ENCODE data around the gene MYRIP.
"Not testable (repeated sequence)": the region's sequence is repeated elsewhere in the genome, so short reads cannot be mapped to it uniquely, and the experiment has no call there.

Gene MYRIP

GRCh38 chr3:40247714-40248454 lies 438.5 kb downstream of the MYRIP start:
- DNase-seq = no peak

- DNase-seq = no peak
These were observed 439.2 kb downstream of the MYRIP start for GRCh38 chr3:40248591-40248990.

DNA sequence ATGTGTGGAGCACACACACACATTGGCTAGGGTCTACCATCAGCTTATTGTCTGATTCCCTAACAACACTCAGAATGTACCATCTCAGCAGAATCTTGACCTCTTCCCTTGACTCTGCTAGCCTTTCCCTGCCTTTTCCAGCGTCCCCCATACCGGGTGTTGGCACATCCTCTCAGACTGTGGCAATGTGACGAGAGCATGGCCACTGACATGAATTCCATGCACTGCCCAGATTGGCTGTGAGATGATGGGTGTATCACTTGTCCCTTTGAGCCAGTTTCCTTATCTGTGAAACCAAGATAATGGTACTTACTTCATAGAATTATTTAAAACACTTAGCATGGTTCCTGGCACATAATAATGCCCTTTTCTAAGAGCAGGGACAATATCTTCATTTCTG lies 439.8 kb downstream of the MYRIP start:
- DNase-seq = no peak

- no peak for DNase-seq
These were observed 445.1 kb downstream of the MYRIP start for GRCh38 chr3:40254491-40254890.

GRCh38 chr3:40254891-40255290 lies 445.5 kb downstream of the MYRIP start:
- no peak for DNase-seq

GRCh38 chr3:40255532-40255931 lies 446.1 kb downstream of the MYRIP start:
- DNase-seq = no peak

DNA sequence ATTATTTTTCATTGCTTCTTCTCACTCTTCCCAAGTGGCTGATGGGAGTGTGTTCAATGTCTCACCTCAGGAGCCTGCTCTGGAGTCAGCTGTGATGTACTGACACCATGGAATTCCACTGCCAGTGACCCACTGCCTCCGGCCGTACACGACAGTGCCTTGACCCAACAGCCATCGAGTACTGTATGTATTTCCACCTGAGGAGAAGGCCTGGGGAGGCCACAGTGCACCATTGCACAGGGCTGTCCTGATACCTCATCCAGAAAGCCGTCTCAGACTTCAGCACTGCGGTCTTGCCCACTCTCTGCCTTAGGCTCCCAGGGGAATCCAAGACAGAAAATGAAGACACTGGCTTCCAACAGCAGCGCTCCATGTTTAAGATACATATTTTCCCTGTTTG lies 448.7 kb downstream of the MYRIP start:
- no peak for DNase-seq

DNA sequence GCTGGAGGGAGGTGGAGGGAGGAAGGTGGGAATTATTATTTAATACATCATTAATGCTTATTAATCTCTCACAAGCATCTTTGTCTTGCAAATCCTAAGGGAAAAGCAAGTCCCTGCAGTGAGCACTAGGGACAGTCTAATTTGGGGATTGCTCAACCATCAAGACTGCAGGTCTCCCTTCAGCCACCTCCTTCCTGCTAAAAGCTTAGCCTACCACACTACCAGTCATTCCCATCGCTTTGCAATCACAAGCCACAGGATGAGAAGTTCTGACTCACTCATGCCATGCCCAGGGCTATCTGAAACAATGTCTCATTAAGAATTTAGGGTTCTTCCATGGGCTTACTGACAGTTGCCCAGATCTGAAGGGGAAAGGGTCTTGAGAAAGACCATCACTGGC lies 449.1 kb downstream of the MYRIP start:
- DNase-seq = no peak

- DNase-seq = no peak
These were observed 452.9 kb downstream of the MYRIP start for GRCh38 chr3:40262331-40262730.

GRCh38 chr3:40264451-40264850 lies 455.0 kb downstream of the MYRIP start:
- no peak for DNase-seq

GRCh38 chr3:40265181-40265580 lies 455.8 kb downstream of the MYRIP start:
- DNase-seq = no peak

GRCh38 chr3:40267937-40268724 lies 458.7 kb downstream of the MYRIP start:
- DNase-seq = no peak

DNA sequence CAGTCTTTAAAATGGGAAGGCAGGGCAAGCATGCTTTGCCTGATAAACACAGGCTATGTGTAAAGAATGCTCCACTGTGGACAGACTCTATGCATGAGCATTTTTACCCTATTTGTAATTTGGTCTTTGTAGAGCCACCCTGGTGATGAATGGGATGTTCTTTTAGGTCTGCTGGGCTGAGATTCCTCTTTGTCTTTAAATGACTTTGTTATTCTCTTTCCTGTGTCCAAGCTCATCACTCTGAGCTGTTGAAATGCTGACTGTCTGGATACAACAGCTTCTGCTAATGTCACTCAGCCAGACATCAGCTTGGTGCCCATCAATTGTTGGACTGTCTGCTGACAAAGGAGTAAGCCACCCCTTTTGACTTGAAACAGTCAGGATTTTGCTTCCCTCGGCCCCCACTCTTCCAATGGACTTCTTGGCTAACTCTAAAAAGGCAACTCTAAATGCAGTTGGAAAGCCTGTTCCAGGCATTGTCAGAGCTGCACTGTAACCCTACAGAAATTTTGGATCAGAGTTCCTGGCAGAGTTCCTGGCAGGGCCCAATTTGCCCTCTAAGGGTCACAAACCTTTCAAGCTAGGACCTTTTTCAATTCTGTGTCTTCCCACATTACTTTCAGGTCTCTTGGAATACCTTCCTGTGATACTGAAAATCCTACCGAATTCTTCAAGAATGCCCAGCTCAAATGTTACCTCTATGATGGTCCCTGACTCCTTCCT lies 459.6 kb downstream of the MYRIP start:
- no peak for DNase-seq

DNA sequence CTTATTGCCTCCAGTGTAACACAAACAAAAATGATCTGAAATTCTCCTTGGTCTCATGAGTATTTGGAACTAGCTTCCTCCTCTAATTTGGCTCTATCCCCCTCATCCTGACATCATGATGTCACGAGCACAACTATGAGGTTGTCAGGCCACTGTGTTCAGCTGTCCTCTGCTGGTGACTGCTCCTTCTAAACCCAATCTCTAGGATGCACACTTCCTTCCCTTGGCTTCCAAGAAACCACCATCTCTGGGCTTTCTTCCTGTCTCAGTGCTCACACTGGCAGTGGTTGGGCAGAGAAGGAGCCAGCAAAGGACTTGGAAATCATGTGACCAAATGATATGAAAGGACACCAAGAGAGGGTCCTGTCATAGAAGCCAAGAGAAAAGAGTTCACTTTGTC lies 469.4 kb downstream of the MYRIP start:
- no peak for DNase-seq

DNA sequence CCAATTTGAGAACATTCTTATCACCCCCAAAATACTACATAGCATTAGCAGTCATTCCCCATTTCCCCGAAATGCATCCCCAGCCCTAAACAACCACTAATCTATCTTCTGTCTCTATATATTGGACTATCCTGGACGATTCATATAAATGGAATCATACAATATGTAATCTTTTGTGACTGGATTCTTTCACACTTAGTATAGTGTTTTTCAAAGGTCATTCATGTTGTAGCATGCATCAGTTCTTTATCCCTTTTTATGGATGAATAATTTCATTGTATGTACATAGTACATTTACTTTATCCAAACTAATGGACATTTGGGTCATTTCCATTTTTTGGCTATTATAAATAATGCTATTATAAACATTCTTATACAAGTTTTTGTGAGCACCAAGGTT lies 472.6 kb downstream of the MYRIP start:
- no peak for DNase-seq

- not testable (repeated sequence) for DNase-seq
These were observed 473.6 kb downstream of the MYRIP start for GRCh38 chr3:40283057-40283456.

DNA sequence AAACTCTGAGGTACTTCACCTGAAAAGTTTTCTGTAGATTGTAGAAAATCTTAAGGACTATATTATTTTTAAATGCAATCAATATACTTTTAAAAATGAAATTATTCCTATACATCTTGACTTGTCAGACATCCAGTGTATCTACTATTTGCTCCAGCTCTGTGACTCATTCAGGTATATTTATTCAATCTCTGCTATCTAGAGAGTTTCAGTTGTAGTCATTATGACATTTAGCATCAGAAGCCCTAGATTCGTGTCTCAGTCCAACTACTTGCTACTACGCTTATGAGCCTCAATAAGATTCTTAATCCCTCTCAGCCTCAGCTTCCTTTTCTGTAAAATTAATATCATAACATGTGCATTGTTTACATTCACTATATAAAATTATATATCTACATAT lies 477.8 kb downstream of the MYRIP start:
- no peak for DNase-seq

- no peak for DNase-seq
These were observed 481.0 kb downstream of the MYRIP start for GRCh38 chr3:40290396-40290795.

DNA sequence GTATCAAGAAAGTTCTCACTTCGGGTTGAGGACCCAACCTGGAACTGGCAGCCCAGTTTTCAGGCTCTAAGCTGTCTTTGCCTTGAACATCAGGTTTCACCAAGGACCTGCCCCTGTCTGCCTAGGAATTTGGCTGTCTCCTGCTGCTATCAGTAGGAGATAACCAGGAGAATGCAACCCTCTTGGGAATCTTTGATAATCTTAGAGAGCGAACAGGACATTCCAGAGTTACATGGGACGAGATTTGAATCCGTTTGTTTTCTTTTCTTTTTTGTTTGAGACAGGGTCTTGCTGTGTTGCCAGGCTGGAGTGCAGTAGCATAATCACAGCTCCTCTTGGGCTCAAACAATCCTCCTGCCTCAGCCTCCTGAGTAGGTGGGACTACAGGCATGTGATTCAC lies 482.1 kb downstream of the MYRIP start:
- no peak for DNase-seq

DNA sequence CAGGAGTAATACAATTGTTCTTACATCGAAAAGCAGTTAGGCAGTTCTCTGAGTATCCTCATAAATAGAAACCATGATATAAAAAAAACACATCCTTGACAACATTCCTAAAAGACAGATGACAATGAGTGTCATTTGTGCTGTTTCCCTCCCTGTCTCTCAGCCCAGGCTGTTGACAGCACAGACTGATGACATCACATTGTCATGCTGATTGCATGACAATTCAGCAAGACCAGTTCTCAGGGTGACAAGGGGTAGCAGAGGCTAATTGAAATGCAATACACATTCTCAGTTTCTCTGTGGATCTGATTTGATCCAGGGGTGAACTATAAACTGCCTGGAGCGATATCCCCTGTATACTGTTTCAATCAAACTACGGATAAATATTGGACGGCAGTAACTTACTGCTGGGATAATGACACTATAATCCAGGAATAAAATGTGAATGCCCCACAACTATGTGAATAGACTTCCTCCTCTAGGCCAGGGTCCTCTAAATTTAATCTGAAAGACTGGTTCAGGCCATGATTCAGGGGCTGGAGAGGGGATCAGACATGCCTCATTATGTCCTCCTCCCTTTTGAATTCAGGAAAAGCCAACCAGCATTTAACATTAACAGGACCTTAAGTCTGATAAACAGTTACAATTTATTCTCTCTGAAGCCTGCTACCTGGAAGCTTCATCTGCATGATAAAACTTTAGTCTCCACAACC lies 483.4 kb downstream of the MYRIP start:
- no peak for DNase-seq

- DNase-seq = no peak
These were observed 485.0 kb downstream of the MYRIP start for GRCh38 chr3:40294434-40294833.

- DNase-seq = no peak
These were observed 488.7 kb downstream of the MYRIP start for GRCh38 chr3:40298075-40298474.

DNA sequence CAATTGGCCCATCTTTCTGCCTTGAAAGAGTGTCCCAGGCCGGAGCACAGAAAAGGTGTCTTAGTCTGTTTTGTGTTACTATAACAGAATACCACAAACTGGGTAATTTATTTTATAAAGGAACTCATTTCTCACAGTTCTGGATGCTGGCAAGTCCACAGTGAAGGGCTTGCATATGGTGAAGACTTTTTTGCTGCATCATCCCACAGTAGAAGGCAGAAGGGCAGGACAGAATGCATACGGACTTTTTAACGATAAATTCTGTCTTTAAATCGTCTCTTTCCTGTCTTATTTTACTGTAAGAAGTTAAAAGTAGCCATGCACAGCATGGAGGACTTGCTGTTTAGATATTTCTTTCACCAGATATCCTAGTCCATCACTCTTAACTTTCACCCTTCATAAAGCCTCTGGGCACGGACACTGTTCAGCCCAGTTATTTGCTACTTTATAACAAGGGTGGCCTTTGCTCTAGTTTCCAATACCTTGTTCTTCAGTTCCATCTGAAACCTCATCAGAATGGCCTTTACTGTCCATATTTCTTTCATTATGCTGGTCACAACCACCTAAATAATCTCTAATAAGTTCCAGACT lies 489.8 kb downstream of the MYRIP start:
- no peak for DNase-seq

Data from right hindlimb (tissue), 1 donor.